Parathyroid adenoma (tissue), 2 donors: ENCODE results near the gene ZYG11B.

ENCODE experiments used
- H2AFZ ChIP-seq: fragments of 300-600 bp; sonication (generic); one replicate; pipeline ENCODE4 v1.7.0; 2017; ENCODE audit warnings: antibody characterized with exemption, mild to moderate bottlenecking
- H3K27ac ChIP-seq: fragments of 300-600 bp; sonication (generic); one replicate; pipeline ENCODE4 v1.7.0; 2017
- H3K27me3 ChIP-seq: fragments of 300-600 bp; sonication (generic); one replicate; pipeline ENCODE4 v1.7.0; 2017; ENCODE audit warnings: low read length; ENCODE audit not compliant: control insufficient read depth, insufficient read depth
- H3K36me3 ChIP-seq: fragments of 300-600 bp; sonication (generic); one replicate; pipeline ENCODE4 v1.7.0; 2017; ENCODE audit warnings: low read length; ENCODE audit not compliant: control insufficient read depth, insufficient read depth
- H3K4me1 ChIP-seq: fragments of 300-600 bp; sonication (generic); one replicate; pipeline ENCODE4 v1.7.0; 2017; ENCODE audit warnings: control low read depth
- H3K4me2 ChIP-seq: fragments of 300-600 bp; sonication (generic); one replicate; pipeline ENCODE4 v1.7.0; 2017; ENCODE audit warnings: low read length
- H3K4me3 ChIP-seq: fragments of 300-600 bp; sonication (generic); one replicate; pipeline ENCODE4 v1.7.0; 2017; ENCODE audit warnings: low read depth, low read length
- H3K79me2 ChIP-seq: fragments of 300-600 bp; sonication (generic); one replicate; pipeline ENCODE4 v1.7.0; 2017; ENCODE audit warnings: control low read depth
- H3K9ac ChIP-seq: fragments of 300-600 bp; sonication (generic); one replicate; pipeline ENCODE4 v1.7.0; 2017; ENCODE audit warnings: mild to moderate bottlenecking
- H3K9me3 ChIP-seq: fragments of 300-600 bp; sonication (generic); one replicate; pipeline ENCODE4 v1.7.0; 2017; ENCODE audit warnings: low read length; ENCODE audit not compliant: control insufficient read depth
- CTCF ChIP-seq: fragments of 300-600 bp; sonication (generic); IDR thresholded peaks from one replicate; pipeline ENCODE4 v1.7.0; 2017; ENCODE audit warnings: antibody characterized with exemption, mild to moderate bottlenecking
- donor health status: primary hyperparathyroidism.

Gene ZYG11B

GRCh38 chr1:52752484-52752826 is 26.2 kb downstream of the ZYG11B start:
- TF ChIP-seq CTCF = no peak
- Histone ChIP-seq H3K4me3 (no peak overlapping the region), H3K9me3 (no peaks in the 10 kb centered on the region), H3K79me2 (peaks cover 5% of the 10 kb centered on the region), H2AFZ (no peak overlapping the region), H3K27me3 (no peaks in the 10 kb centered on the region), H3K36me3 (no peaks in the 10 kb centered on the region), H3K4me1 (peaks cover 2% of the 10 kb centered on the region), H3K27ac (no peak overlapping the region), H3K9ac (no peak overlapping the region), H3K4me2 (no peak overlapping the region)

- no peaks in the 10 kb centered on the region for H3K27me3 ChIP-seq
- H3K4me3 ChIP-seq = no peak overlapping the region
- no peak overlapping the region for H3K9ac ChIP-seq
- H3K4me1 ChIP-seq = peaks cover 2% of the 10 kb centered on the region
- H3K4me2 ChIP-seq = no peak overlapping the region
- no peaks in the 10 kb centered on the region for H3K36me3 ChIP-seq
- no peak overlapping the region for H2AFZ ChIP-seq
- no peak overlapping the region for H3K27ac ChIP-seq
- H3K9me3 ChIP-seq = no peaks in the 10 kb centered on the region
- H3K79me2 ChIP-seq = peaks cover 5% of the 10 kb centered on the region
- no peak for TF ChIP-seq CTCF
Measured at GRCh38 chr1:52753169-52753568, 26.9 kb downstream of the ZYG11B start.

GRCh38 chr1:52756020-52756419 is 29.8 kb downstream of the ZYG11B start:
- Histone ChIP-seq H2AFZ (no peak overlapping the region), H3K27ac (no peak overlapping the region), H3K27me3 (no peaks in the 10 kb centered on the region), H3K36me3 (no peaks in the 10 kb centered on the region), H3K4me2 (no peak overlapping the region), H3K4me1 (peaks cover 2% of the 10 kb centered on the region), H3K9me3 (no peaks in the 10 kb centered on the region), H3K9ac (no peak overlapping the region), H3K4me3 (no peak overlapping the region), H3K79me2 (peaks cover 10% of the 10 kb centered on the region)
- no peak for TF ChIP-seq CTCF

- no peaks in the 10 kb centered on the region for H3K4me1 ChIP-seq
- no peaks in the 10 kb centered on the region for H3K36me3 ChIP-seq
- H3K4me2 ChIP-seq = no peak overlapping the region
- H3K79me2 ChIP-seq = peaks cover 7% of the 10 kb centered on the region
- no peak overlapping the region for H3K27ac ChIP-seq
- no peak overlapping the region for H2AFZ ChIP-seq
- TF ChIP-seq CTCF = no peak
- H3K27me3 ChIP-seq = no peaks in the 10 kb centered on the region
- H3K9me3 ChIP-seq = no peaks in the 10 kb centered on the region
- H3K9ac ChIP-seq = no peak overlapping the region
- no peak overlapping the region for H3K4me3 ChIP-seq
Measured at GRCh38 chr1:52759908-52760307, 33.7 kb downstream of the ZYG11B start.

- Histone ChIP-seq H2AFZ (no peak overlapping the region), H3K27ac (no peak overlapping the region), H3K4me1 (no peaks in the 10 kb centered on the region), H3K4me2 (no peak overlapping the region), H3K36me3 (no peaks in the 10 kb centered on the region), H3K9ac (no peak overlapping the region), H3K4me3 (no peak overlapping the region), H3K27me3 (no peaks in the 10 kb centered on the region), H3K9me3 (no peaks in the 10 kb centered on the region), H3K79me2 (no peaks in the 10 kb centered on the region)
- no peak for TF ChIP-seq CTCF
Measured at GRCh38 chr1:52767596-52768280, 41.5 kb downstream of the ZYG11B start.
